GM12878 (cell line): ENCODE results near the gene CASTOR1. TPM values are rescaled to one million over a fixed set of nuclear protein-coding genes. Genes with fewer than 3 reads are reported as not detected.

Experiments
- ATAC-seq: fragments of 200-7000 bp; cut with Tn5 transposase; 3 replicates; pipeline ENCODE4 v1.9.1; 2020; ENCODE audit warnings: mild to moderate bottlenecking, moderate library complexity
- BruUV-seq: library from RNA; stranded (reverse); fragments of 400-500 nt; replicated peaks from 2 replicates; lab custom pipeline; 2021; lab: Mats Ljungman, UMichigan
- CTCF ChIA-PET: fragments of 300-600 bp; sonication (Branson Sonifier 250); formaldehyde crosslinking; extraction: SDS; loops from one replicate; lab custom pipeline; 2021; ENCODE audit warnings: inconsistent platforms; lab: Yijun Ruan, JAX
- POLR2A ChIA-PET: fragments of 350-600 bp; formaldehyde crosslinking; extraction: SDS; loops from one replicate; lab custom pipeline; 2021; ENCODE audit warnings: inconsistent platforms; lab: Charles Lee
- RAD21 ChIA-PET: fragments of 300-600 bp; sonication (Branson Sonifier 250); formaldehyde crosslinking; loops from one replicate; lab custom pipeline; 2023; ENCODE audit warnings: antibody characterized with exemption; ENCODE audit not compliant: unreplicated experiment; lab: Charles Lee
- SMC1A ChIA-PET: fragments of 300-600 bp; sonication (Branson Sonifier 250); formaldehyde crosslinking; loops from one replicate; lab custom pipeline; 2023; ENCODE audit not compliant: unreplicated experiment, uncharacterized antibody; lab: Charles Lee
- DNase-seq: peaks from one replicate; pipeline ENCODE4 v3.0.0-alpha.2; 2011; ENCODE audit warnings: low read depth, low spot score
- FAIRE-seq: peaks from 3 replicates; lab custom pipeline; 2011; peaks lifted over from hg19 to GRCh38; lab: Jason Lieb, UNC
- H2AFZ ChIP-seq: 2 replicates; pipeline ENCODE4 v1.6.0; 2011; ENCODE audit warnings: low read depth, low read length, control low read depth; ENCODE audit not compliant: control insufficient read depth
- H3K27ac ChIP-seq: 2 replicates; pipeline ENCODE4 v1.5.1; 2011; ENCODE audit warnings: control low read depth; ENCODE audit not compliant: control insufficient read depth, insufficient read depth
- H3K27me3 ChIP-seq, 2 experiments: replicated peaks in 1 of 2; 2 replicates each; pipeline versions ENCODE4 v1.6.0 to v1.6.1; 2011; ENCODE audit warnings: low read length in 1 of 2; ENCODE audit not compliant: control insufficient read depth in 2 of 2, insufficient read depth in 2 of 2
- H3K36me3 ChIP-seq, 2 experiments: 2 replicates each; pipeline ENCODE4 v1.5.1; 2011; ENCODE audit warnings: low read length in 1 of 2; ENCODE audit not compliant: control insufficient read depth in 2 of 2, insufficient read depth in 2 of 2
- H3K4me1 ChIP-seq: 2 replicates; pipeline ENCODE4 v1.6.1; 2011; ENCODE audit warnings: mild to moderate bottlenecking, low read length, moderate library complexity, mixed read lengths; ENCODE audit not compliant: control insufficient read depth, insufficient read depth
- H3K4me2 ChIP-seq: 2 replicates; pipeline ENCODE4 v1.6.0; 2011; ENCODE audit warnings: control low read depth; ENCODE audit not compliant: control insufficient read depth, insufficient read depth
- H3K4me3 ChIP-seq: fragments of 200-600 bp; sonication (generic); 2 replicates; pipeline ENCODE4 v1.5.1; 2016
- H3K79me2 ChIP-seq: 2 replicates; pipeline ENCODE4 v1.6.0; 2011; ENCODE audit warnings: low read length; ENCODE audit not compliant: control insufficient read depth, insufficient read depth
- H3K9ac ChIP-seq: 2 replicates; pipeline ENCODE4 v1.8.0; 2011; ENCODE audit warnings: low read length, control low read depth, mixed read lengths; ENCODE audit not compliant: control insufficient read depth, insufficient read depth
- H3K9me3 ChIP-seq: replicated peaks from 3 replicates; pipeline ENCODE4 v1.5.1; 2011; ENCODE audit warnings: mild to moderate bottlenecking, low read length; ENCODE audit not compliant: control insufficient read depth, insufficient read depth
- H4K20me1 ChIP-seq: 2 replicates; pipeline ENCODE4 v1.6.0; 2011; ENCODE audit not compliant: control insufficient read depth, insufficient read depth
- NFYB ChIP-seq: IDR thresholded peaks from 2 replicates; pipeline ENCODE4 v1.6.1; 2011; ENCODE audit warnings: low read depth, mild to moderate bottlenecking, low read length, improper control_type of control experiment, moderate library complexity; ENCODE audit not compliant: insufficient read depth
- PKNOX1 ChIP-seq: fragments of 450-650 bp; IDR thresholded peaks from 2 replicates; pipeline ENCODE4 v1.6.1; 2016; ENCODE audit warnings: mild to moderate bottlenecking
- POLR2AphosphoS5 ChIP-seq: IDR thresholded peaks from 2 replicates; pipeline ENCODE4 v1.6.1; 2011; ENCODE audit warnings: mild to moderate bottlenecking, low read length, inconsistent platforms
- TCF12 ChIP-seq: IDR thresholded peaks from 2 replicates; pipeline ENCODE4 v1.6.1; 2011; ENCODE audit warnings: low read depth, mild to moderate bottlenecking, low read length
- ZBTB33 ChIP-seq: fragments of 450-650 bp; IDR thresholded peaks from 2 replicates; pipeline ENCODE4 v1.6.1; 2017; ENCODE audit warnings: mild to moderate bottlenecking
- WGBS: methylation state at CpG from one replicate; pipeline ENCODE4 v1.1.6; 2016; ENCODE audit warnings: low lambda C conversion rate; ENCODE audit not compliant: insufficient replicate concordance, insufficient coverage; ENCODE audit errors: missing lambda C conversion rate; 5-methylcytosine and 5-hydroxymethylcytosine counted together
- in situ Hi-C: fragments of 300-500 bp; cut with MboI; formaldehyde crosslinking; loops from 9 replicates; pipeline ENCODE4 v1.14.3; 2018; ENCODE audit warnings: mixed read lengths
- intact Hi-C: fragments of 100-400 bp; cut with micrococcal nuclease; formaldehyde crosslinking; loops from one replicate; pipeline ENCODE4 v1.14.2; 2022; ENCODE audit not compliant: unreplicated experiment
- polyA plus RNA-seq, 11 experiments: library from polyadenylated mRNA; depleted of rRNA in 4 of 11; unstranded in 6 of 11; stranded (reverse) in 5 of 11; fragments of >200 nt; fragmentation: Nextera tagmentation in 4 of 11; fragmentation: Illumina TruSeq in 1 of 11; extraction: Ambion mirVana in 4 of 11; extraction: Trizol in 1 of 11; gene quantifications; 1 replicate in 1 of 11; 2 replicates in 10 of 11; pipeline versions ENCODE4 v1.2.1 to v1.2.3, GENCODE V29; 2011 to 2016; ENCODE audit warnings: inconsistent platforms in 2 of 11, missing spikeins in 2 of 11, low read depth in 1 of 11
- total RNA-seq, 4 experiments: library from RNA; depleted of rRNA in 3 of 4; stranded (reverse); fragments of >200 nt in 3 of 4; fragmentation: Illumina TruSeq in 1 of 4; extraction: Trizol in 1 of 4; gene quantifications; 2 replicates each; pipeline versions ENCODE4 v1.2.1 to v1.2.3, GENCODE V29; 2013 to 2021
- TF ChIP-seq, protein P1 (sequence below): IDR thresholded peaks from 2 replicates; pipeline ENCODE4 v1.6.1; 2011; ENCODE audit warnings: low read depth, low read length, improper control_type of control experiment, borderline replicate concordance
- TF ChIP-seq, protein P2 (sequence below): fragments of 450-650 bp; formaldehyde crosslinking; IDR thresholded peaks from 2 replicates; pipeline ENCODE4 v1.4.0; 2022; ENCODE audit warnings: mild to moderate bottlenecking, moderate library complexity

Gene CASTOR1
- total and polyA plus RNA-seq, 10 of the 15 experiments (the other 5 are each of a cell fraction or from before 2014, with no cell fraction given), result 0.31 to 9.1 (median 3.3) TPM

DNA sequence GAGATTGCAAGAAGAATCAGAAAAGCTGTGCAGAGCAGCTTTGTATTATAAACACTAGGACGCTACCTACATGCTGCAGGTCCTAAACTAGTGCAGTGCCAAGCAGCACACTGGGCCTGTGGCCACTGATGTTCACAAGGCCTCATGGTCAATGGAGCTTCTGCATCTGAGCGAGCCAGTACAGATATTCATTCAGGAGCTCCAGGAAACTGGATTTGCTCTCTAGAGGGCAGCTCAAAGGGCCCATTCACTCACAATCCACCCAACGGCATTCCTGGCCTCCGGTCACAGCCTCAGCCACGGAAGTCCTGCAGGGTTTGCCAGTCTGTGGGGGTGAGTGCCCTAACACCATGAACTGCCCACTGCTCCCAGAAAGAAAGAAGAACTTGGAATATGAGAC, 43.2 kb upstream of the CASTOR1 start:
- in situ Hi-C loops (no loop called here), intact Hi-C loops (no loop called here)
- Histone ChIP-seq H4K20me1 (no peaks in the 10 kb centered on the region), H3K27me3 (no peaks in the 10 kb centered on the region), H3K36me3 (peaks cover 36 to 57% of the 10 kb centered on the region in 2 experiments), H3K79me2 (no peaks in the 10 kb centered on the region), H3K4me2 (no peak overlapping the region), H3K27ac (no peak overlapping the region), H3K4me3 (no peak overlapping the region), H3K9me3 (no peaks in the 10 kb centered on the region), H3K4me1 (no peaks in the 10 kb centered on the region), H2AFZ (no peak overlapping the region), H3K9ac (no peak overlapping the region)
- FAIRE-seq (no peak), ATAC-seq (no peak), DNase-seq (no peak)
- no TSS peak for BruUV-seq
- ChIA-PET CTCF (interaction anchor here (1.0 to 11.2 kb wide), 2 partner anchors 41 to 43 kb away, joined by 3 to 125 read pairs; partner anchors contain the start of gene CASTOR1), SMC1A (interaction anchor here (0.7 kb wide), 1 partner anchor 15 kb away, joined by 3 read pairs; no protein-coding TSS in a partner anchor), RAD21 (no interaction called here), POLR2A (interaction anchor here (0.7 to 1.0 kb wide), 3 partner anchors 20 to 44 kb away, joined by 3 to 4 read pairs (median 3); no protein-coding TSS in a partner anchor)
- 0 out of 2 replicates have a peak, but pooled peaks have one; percentile 20 for TF ChIP-seq POLR2AphosphoS5
- TF ChIP-seq, protein P1, sequence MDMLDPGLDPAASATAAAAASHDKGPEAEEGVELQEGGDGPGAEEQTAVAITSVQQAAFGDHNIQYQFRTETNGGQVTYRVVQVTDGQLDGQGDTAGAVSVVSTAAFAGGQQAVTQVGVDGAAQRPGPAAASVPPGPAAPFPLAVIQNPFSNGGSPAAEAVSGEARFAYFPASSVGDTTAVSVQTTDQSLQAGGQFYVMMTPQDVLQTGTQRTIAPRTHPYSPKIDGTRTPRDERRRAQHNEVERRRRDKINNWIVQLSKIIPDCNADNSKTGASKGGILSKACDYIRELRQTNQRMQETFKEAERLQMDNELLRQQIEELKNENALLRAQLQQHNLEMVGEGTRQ, result no peak
- 86% methylated on average over 5 of the region's 5 CpGs for WGBS

DNA sequence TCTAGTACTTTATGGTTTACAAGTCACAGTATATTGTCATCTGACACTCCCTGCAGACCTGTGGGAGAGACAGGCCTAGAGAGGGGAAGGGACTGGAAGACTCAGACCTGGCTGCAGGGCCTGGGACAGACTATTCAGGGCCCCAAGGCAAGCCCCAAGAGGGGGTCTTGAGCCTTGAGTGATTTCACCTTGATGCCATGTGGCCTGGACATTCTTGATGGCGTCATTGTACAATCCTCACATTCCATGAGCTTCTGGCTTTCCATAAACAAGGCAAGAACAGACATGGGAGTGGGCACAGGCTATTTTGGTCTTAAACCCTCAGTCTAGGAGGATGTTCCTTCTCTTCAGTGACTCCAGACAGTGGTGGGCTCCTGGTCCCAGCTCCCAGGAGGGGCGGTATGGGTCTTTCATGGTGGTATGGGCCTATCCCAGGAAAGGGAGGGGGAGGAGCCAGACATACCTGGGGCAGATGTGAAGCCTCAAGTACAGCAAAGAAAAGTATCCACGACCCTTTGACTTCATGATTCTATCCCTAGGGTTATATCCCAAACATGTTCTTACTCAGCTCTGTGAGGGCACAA, 39.3 kb upstream of the CASTOR1 start:
- Histone ChIP-seq H3K9ac (no peak overlapping the region), H3K79me2 (peaks cover 28% of the 10 kb centered on the region), H3K9me3 (no peaks in the 10 kb centered on the region), H3K4me1 (peaks cover 16% of the 10 kb centered on the region), H3K36me3 (peaks cover 8 to 23% of the 10 kb centered on the region in 2 experiments), H3K4me2 (no peak overlapping the region), H3K27me3 (no peaks in the 10 kb centered on the region), H3K4me3 (no peak overlapping the region), H4K20me1 (no peaks in the 10 kb centered on the region), H3K27ac (no peak overlapping the region), H2AFZ (no peak overlapping the region)
- ChIA-PET RAD21 (interaction anchor here (0.9 to 7.7 kb wide), 3 partner anchors 39 to 97 kb away, joined by 3 to 118 read pairs (median 13); partner anchors contain the start of genes CASTOR1 and MTFP1), CTCF (interaction anchor here (0.6 to 11.2 kb wide), 4 partner anchors 18 to 225 kb away, joined by 3 to 125 read pairs (median 4); partner anchors contain the start of gene CASTOR1), SMC1A (interaction anchor here (0.6 to 9.5 kb wide), 11 partner anchors 11 to 95 kb away, joined by 3 to 100 read pairs (median 5); partner anchors contain the start of genes CASTOR1, CCDC157, RNF215 and SF3A1), POLR2A (interaction anchor here (0.9 to 8.7 kb wide), 5 partner anchors 19 to 96 kb away, joined by 3 to 198 read pairs (median 27); partner anchors contain the start of genes CCDC157 and SF3A1)
- BruUV-seq, result no TSS peak
- DNase-seq, result no peak
- intact Hi-C loops (no loop called here), in situ Hi-C loops (no loop called here)
- 98% methylated on average over 3 of the region's 3 CpGs for WGBS
- FAIRE-seq, result no peak
- no peak for ATAC-seq
- TF ChIP-seq PKNOX1, result no peak
- TF ChIP-seq TCF12, result no peak
- no peak for TF ChIP-seq ZBTB33
- no peak for TF ChIP-seq NFYB
- TF ChIP-seq, protein P2, sequence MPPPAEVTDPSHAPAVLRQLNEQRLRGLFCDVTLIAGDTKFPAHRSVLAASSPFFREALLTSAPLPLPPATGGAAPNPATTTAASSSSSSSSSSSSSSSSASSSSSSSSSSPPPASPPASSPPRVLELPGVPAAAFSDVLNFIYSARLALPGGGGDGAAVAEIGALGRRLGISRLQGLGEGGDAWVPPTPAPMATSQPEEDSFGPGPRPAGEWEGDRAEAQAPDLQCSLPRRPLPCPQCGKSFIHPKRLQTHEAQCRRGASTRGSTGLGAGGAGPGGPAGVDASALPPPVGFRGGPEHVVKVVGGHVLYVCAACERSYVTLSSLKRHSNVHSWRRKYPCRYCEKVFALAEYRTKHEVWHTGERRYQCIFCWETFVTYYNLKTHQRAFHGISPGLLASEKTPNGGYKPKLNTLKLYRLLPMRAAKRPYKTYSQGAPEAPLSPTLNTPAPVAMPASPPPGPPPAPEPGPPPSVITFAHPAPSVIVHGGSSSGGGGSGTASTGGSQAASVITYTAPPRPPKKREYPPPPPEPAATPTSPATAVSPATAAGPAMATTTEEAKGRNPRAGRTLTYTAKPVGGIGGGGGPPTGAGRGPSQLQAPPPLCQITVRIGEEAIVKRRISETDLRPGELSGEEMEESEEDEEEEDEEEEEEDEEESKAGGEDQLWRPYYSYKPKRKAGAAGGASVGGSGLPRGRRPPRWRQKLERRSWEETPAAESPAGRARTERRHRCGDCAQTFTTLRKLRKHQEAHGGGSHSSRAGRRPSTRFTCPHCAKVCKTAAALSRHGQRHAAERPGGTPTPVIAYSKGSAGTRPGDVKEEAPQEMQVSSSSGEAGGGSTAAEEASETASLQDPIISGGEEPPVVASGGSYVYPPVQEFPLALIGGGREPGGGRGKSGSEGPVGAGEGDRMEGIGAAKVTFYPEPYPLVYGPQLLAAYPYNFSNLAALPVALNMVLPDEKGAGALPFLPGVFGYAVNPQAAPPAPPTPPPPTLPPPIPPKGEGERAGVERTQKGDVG, result no peak
